PC-3 (cell line): ENCODE measurements around the gene CTBP2.

Experiments
- EZH2 ChIP-seq: fragments of 300-600 bp; sonication (generic); IDR thresholded peaks from one replicate; pipeline ENCODE4 v1.6.1; 2017; ENCODE audit warnings: antibody characterized with exemption, mild to moderate bottlenecking, low read length; ENCODE audit not compliant: unreplicated experiment
- EZH2phosphoT487 ChIP-seq: fragments of 300-600 bp; sonication (generic); IDR thresholded peaks from 2 replicates; pipeline ENCODE4 v1.6.1; 2018; ENCODE audit warnings: mild to moderate bottlenecking, antibody characterized with exemption, low read length, borderline replicate concordance
- TF ChIP-seq, protein P1 (sequence below): fragments of 300-600 bp; sonication (generic); conservative IDR thresholded peaks from 2 replicates; pipeline ENCODE4 v1.5.1; 2017; ENCODE audit warnings: antibody characterized with exemption, low read depth, mild to moderate bottlenecking, low read length

DNA sequence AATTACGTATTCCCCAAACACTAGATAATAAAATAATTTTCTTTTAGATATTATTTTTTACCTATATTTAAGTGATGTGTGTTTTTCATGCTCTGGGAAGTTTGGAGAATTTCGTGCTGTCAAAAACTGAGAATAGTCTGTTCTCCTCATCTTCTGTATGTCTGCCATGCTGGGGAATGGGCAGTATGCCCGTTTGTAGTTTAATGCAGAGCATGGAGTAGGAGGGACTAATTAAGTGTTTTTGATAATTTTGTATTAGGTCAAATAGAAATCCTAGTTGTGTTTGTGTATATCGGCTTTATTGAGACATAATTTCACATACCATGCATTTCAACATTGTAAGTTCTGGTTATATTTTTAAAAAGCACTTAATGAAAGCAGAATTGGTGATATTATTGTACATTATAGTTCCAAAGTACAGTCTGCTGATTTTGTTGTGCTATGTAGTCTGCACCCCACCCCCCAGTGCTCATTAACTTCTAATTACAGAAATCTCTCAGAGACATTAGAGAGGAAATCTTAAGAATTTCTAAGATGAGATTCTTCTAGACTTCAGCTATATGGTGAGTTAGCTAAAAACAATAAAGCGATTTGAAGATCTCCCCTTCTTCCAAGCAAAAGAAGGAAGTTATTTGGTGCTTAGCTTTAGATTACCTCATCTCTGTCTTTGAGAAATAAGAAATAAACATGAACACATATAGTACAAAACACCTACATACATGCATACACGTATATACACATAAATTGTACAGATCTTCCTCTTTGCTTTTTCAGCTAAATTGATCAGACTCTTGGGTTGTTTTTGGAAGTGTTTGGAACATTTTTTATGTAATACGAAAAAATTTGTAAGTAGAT lies 196.3 kb downstream of the CTBP2 start:
- TF ChIP-seq EZH2 (no peak), EZH2phosphoT487 (no peak)
- TF ChIP-seq, protein P1, sequence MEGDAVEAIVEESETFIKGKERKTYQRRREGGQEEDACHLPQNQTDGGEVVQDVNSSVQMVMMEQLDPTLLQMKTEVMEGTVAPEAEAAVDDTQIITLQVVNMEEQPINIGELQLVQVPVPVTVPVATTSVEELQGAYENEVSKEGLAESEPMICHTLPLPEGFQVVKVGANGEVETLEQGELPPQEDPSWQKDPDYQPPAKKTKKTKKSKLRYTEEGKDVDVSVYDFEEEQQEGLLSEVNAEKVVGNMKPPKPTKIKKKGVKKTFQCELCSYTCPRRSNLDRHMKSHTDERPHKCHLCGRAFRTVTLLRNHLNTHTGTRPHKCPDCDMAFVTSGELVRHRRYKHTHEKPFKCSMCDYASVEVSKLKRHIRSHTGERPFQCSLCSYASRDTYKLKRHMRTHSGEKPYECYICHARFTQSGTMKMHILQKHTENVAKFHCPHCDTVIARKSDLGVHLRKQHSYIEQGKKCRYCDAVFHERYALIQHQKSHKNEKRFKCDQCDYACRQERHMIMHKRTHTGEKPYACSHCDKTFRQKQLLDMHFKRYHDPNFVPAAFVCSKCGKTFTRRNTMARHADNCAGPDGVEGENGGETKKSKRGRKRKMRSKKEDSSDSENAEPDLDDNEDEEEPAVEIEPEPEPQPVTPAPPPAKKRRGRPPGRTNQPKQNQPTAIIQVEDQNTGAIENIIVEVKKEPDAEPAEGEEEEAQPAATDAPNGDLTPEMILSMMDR = no peak
